HG02623 (cell line): Measurements from ENCODE around the gene EMILIN3.
A peak's percentile ranks its signal among the peaks of the same experiment; 100 is the strongest.

Source experiments
- ATAC-seq: cut with Tn5 transposase; IDR thresholded peaks from one replicate; pipeline ENCODE4 v1.9.1; 2021; ENCODE audit warnings: moderate library complexity; ENCODE audit not compliant: unreplicated experiment

The EMILIN3 gene

DNA sequence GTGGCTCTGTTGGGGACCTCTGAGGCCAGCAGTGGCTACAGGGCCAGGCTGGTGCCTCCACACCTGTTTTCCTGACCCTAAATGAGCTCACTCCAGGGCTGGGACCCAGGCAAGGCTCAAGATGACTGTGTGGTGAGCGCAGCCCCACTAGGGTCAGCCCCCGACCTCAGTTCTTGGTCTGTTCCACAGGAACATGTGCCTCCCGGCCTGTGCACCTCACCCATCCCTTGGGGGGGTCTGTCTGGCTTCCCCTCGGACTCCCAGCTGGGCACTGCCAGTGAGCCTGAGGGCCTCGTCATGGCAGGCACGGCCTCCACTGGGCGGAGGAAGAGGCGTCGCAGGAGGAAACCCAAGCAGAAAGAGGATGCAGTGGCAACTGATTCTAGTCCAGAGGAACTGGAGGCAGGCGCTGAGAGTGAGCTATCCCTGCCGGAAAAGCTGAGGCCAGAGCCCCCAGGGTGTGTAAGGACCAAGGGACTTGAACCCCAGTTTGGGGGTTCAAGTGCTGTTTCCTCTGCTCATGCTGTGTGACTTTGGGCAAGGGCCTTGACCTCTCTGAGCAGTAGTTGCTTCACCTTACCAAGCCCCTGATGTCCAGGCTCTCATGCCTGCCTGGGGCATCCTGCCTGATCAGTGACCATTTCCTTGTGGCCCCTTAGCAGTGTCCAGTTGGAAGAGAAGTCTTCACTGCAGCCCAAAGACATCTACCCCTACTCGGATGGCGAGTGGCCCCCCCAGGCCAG lies 18.0 kb downstream of the EMILIN3 start:
- ATAC-seq = no peak

DNA sequence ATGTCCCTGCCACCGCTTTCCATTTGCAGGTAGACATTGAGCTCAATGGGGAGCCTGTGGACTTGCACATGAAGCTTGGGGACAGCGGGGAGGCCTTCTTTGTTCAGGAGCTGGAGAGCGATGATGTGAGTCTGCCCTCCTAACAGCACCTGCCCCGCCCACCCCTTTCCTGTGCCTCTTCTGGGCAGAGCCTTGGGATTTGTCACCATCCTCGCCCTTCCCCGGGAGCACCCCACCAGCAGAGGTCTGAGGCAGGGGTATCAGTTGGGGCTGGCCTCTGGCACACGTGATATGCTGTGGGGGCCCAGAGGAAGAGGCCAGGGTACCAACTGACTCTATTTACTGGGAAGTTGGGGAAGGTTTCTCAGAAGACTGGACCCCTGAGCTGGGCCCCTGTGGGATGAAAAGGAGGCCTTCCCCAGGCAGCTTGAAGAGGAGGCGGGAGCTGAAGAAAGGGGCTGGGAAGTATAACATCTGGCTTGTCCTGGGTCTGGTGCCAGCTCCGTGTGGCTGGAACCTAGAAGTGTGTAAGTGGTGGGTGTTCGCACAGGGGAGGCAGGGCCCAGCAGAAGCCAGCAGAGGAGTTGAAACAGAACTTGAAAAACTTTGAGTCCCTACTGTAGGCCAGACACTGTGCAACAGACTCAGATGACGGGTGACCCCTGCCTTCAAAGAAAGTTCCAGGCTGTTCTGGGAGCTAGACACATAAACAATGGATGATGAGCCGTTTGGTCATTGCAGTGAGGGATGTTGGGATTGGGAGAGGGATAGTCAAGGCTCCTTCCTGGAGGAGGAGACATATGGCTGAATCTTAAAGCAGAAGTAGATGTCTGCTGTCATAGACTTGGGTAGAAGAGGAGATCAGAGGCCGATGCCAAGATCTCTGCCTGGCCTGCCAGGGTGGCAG lies 18.8 kb downstream of the EMILIN3 start:
- ATAC-seq = no peak

DNA sequence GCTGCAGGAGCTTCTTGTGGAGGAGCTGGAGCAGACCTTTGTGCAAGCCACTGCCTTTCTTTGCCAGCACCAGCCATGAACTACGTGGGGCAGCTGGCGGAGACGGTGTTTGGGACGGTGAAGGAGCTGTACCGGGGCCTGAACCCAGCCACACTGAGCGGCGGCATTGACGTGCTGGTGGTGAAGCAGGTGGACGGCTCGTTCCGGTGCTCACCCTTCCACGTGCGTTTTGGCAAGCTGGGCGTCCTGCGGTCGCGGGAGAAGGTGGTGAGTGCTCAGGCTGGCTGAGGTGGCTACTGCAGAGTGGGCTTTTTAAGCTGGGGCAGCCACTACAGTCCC lies 20.9 kb downstream of the EMILIN3 start:
- ATAC-seq = no peak

DNA sequence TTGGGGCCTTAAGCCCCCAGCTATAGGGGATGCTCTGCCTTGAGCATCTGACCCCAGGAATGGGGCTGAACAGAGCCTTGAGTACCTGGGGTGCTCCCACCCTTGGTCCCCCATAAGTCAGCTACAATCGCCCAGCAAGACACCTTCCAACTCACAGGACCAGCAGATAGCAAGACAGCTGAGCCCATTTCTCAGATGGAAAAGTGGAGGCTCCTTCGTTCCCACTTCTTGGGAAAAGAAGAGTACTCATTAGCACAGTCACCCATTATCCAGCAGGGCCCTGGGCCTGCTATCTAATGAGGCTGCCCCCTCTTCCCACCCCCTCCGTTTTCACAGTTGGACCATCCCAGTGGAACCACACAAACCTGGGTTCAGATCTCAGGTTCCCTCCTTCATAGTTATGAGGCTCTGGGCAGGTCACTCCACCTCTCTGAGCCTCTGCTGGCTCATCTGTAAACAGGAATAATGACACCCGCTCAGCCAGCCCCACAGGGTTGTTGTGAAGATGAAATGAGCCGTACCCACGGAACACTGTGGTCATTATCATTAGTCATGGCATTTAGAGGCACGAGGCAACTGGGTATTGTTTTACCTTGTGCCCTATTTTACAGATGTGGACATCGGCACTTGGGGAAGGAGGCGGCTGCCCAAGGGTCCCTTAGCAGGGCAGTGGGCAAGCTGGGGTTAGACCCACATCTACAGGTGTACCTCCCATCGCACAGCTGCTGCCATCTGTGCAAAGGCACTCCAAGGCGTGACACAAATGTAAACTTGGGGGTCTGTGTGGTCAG lies 21.5 kb downstream of the EMILIN3 start:
- ATAC-seq = no peak

DNA sequence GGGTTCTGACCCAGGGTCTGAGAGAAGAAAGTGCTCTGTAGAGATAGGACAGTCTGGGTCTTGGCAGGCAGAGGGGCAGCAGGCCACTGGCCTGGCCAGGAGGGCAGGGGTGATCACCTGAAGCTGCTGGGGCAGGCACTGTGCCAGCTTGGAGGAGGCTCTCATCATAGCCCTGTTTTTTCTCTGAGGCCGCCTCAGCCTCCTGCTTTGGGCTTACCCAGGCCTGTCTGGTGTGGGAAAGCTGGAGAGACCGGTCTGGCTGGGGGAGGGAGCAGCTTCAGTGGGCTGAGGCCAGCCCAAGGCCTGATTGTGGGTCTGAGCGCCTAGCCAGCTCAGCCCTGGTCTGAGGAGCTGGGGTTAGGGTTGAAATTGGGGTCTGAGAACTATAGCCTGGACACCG lies 22.1 kb downstream of the EMILIN3 start:
- ATAC-seq = no peak

DNA sequence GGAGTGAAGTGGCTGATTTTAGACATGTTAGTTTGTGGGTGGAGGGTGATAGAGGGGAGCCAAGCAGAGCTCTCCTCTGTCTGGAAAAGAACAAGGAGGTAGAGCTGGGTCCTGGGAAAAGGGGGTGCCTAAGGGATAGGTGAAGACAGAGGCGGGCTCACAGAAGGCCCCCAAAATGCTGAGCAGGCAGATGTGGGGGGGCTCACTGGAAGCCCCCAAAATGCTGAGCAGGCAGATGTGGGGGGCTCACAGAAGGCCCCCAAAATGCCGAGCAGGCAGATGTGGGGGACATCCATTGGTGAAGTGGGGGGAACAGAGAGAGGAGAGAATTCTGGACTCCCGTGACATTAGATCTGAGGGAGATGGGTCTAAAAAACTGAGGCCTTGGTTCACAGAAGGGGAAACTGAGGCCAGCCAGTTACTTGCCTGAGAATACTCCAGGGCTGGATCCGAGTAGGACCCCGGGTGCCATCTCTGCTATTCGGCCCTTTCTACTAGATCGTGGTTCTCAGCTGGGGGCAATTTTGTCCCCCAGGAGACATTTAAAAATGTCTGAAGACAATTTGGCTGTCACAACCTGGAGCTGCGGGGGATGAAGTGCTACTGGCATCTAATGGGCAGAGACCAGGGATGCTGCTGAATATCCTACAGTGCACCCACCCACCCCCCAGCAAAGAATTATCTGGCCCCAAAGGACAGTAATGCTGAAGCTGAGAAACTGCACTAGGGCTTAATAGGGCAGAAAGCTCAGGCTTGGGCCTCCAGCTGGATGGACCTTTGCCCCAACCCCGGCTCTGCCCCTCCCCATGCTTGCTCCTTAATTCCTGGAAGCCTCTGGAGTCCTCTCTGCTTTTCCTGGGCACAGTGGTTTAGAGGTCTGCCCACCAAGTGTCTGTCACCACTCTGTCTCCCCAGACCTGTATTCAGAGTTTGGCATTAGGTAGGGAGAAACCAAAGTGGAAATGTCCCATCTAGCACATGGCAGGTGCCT lies 23.8 kb downstream of the EMILIN3 start:
- ATAC-seq = no peak

DNA sequence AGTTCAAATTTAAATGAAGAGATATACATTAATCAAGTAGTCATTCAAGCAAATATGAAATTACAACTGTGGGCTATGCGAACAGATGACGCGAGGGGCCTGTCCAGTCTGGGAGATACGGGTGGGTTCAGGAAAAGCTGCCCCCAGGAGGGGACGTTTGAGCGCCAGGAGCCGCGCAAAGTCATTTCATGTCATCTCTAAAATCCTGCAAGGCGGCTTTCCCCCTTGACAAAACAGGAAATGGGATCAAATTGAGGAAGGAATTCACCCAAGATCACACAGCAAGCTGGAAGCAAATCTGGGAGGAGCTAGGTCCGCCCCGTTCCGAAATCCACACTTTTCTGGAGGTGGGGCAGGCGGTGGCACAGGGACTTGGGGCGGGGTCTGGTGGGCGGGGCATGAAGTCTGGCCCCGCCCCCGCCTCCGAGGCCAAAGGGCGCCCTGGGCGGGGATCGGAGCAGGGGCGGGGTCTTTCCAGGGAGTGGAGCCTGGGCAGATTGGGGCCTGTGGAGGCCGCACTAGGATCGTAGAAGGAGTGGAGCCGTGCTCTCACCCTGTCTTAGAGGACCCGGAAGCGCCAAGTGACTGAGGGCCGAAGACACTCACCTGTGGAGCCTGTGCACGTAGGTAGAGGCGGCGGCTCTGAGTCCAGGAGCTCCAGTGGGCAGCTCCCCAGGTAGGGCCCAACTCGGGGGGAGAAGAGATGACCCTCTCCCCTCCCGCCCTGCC lies 26.1 kb downstream of the EMILIN3 start, which contains the start of gene LPIN3:
TSS of gene LPIN3 (plus strand) at position 495 of the 729 bp plus-strand sequence. CDS start 4,983 bp downstream, outside the sequence.
- ATAC-seq = no peak

DNA sequence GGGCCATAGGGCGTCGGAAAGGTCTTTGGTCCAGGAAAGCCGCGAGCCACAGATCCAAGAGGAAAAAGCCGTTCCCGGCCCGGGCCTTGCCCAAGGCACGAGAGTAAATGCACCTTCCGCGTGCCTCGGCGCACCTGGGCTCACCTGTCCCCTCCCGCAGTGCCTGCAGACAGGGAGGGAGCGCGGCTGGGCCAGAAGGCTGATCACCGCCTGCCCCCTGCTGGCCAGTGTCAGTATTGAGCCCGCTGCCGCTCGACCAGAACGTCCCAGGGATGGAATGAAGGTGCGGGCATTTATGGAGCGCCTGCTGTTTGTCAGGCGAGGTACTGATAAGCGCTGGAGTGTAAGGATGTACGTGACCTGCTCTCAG lies 26.7 kb downstream of the EMILIN3 start:
- no peak for ATAC-seq

DNA sequence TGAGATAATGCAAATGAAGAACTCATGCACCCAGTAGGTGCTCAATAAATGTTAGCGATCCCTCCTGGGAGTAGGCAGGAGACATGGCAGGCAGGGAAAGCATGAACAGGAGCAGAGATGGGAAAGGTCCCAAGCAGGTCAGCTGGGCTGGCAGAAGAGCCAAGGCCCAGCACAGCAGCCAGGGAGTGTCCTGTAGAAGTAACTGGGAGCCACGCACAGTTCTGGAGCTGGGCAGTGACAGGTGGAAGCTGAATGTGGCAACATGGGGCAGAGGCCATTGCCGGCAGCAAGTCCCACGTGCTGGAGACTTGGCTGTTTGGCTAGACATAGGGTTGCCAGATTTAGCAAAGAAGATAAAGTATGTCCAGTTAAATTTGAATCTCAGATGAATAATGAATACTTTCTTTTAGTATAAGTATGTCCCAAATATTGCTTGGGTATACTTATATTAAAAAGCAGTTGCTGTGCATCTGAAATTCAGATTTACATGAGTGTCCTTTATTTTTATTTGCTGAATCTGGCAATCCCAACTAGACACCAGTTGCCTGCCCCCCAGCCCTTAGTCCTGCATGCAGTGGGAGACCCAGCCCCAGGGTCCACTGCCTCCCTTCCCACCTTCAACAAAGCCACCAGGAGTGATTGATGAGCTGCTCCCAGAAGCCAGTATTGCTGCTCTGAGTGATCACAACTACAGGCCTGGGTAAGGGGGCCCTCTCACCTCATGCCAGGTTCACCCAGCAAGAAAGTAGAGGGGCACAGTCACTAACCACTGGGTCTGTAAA lies 29.7 kb downstream of the EMILIN3 start:
- no peak for ATAC-seq

DNA sequence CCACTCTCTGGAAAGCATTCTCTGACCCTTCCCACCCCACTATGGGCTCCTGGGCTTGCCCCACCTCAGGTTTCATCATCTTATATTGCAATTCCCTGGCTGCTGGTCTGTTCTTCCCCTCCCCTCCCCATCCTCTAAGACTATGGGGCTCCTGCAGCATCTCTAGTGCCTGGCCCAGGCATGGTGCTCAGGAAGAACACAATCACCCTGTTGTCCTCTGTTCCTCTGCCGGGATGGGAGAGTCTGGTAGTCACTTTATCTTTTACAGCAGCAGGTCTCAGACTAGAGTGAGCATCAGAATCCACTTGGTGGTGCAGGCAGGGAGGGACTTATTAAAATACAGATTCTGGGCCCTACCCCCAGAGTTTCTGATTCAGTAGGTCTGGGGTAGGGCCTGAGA lies 31.0 kb downstream of the EMILIN3 start:
- no peak for ATAC-seq

DNA sequence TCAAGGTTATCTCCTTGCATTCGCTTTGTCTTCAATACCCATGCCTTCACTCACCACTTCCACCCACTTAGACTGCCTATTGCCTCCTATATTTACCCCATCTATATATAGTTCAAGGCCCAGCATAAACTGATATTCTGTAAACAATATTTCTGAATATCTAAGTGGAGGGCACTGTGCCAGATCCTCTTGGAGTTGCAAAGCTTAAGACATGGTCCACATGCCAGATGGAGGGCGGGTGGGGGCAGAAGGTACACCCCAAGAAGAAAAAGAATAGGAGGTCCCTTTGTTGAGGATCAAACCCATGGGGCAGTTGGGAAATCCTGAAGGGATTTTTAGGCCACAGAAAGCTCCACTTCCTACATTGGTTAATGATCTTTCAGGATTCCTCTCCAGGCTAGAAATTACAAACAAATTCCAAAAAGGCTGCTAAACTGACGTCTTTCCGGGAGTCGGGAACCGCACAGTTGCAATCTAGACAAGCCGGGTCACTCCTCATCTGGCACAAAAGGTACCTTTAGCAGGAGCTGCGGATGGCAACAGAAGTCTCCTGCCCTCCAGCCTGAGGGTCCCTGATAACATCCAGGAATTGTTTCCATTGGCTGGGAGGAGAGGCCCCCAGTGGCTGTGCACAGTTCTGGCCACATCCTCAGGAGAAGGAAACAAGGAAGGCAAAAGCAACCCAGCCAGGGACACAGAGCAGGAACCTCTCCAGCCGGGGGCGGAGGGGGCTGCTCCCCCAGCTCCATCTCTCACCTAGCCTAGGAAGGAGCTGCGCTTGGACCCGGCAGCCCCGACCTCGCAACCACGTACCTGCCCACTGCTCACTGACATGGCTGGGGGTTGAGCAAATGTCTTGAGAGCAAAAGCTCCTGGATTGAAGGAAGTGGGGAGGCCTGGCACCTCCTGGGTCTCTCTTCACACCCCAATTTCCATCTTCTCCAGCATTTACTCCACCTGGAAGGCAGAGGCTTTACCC lies 31.9 kb downstream of the EMILIN3 start:
- no peak for ATAC-seq

DNA sequence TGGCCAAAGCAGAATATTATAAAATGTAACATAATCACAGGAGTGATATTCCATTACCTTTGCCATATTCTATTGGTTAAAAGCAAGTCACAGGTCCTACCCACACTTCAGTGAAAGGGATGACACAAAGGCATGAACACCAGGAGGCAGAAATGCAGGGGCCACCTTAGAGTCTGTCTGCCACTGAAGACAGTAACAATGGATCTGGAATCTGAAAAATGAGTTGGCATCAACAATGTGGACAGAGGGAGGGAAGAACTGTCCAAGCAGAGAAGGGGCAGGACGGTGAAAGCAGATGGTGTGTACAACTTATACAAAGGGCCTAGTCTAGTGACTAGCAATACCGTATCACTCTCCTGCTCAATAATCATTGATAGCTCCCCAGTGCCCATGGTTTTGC lies 32.6 kb downstream of the EMILIN3 start:
- ATAC-seq = no peak

DNA sequence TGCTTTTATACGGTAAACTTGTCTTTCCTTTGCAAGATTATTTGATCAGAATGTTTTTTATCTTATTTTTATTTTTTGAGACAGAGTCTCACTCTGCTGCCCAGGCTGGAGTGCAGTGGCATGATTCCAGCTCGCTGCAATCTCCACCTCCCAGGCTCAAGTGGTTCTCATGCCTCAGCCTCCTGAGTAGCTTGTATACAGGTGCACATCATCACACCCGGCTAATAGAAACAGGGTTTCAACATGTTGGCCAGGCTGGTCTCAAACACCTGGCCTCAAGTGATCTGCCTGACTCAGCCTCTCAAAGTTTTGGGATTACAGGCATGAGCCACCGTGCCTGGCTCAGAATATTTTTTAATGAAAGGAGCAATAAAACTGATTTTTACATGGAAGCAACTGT lies 34.9 kb downstream of the EMILIN3 start:
- ATAC-seq = no peak

DNA sequence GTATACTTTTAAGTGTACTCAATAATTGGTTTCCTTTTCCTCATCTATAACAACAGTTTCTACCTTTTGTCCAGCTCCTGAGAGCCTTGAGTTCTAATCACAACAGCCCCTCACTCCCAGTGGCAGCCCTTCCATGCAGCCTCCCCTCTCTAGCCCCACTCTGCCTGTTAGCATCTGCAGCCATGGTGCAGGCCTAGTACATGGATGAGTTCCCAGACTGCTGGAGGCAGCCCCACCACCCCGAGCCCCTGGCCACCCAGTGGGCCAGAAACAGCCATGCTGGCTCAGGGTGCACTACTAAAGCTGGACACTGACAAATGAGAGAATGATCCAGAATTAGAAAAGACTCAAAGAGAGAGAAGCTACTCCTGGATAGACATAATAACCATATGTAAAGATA lies 35.7 kb downstream of the EMILIN3 start:
- ATAC-seq = no peak

DNA sequence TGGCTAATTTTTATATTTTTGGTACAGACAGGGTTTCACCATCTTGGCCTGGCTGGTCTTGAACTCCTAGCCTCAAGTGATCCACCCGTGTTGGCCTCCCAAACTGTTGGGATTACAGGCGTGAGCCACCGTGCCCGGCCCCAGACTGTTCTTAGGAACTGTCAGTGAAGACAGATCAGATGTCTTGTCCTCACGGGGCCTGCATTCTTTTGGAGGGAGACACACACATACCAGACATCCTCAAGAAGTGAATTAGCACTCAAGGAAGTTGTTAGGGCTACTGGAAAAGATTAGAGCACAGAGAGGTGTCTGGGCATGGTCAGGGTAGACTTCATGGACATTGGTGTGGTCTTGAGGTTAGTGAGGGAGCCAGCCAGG lies 36.3 kb downstream of the EMILIN3 start:
- ATAC-seq = no peak

DNA sequence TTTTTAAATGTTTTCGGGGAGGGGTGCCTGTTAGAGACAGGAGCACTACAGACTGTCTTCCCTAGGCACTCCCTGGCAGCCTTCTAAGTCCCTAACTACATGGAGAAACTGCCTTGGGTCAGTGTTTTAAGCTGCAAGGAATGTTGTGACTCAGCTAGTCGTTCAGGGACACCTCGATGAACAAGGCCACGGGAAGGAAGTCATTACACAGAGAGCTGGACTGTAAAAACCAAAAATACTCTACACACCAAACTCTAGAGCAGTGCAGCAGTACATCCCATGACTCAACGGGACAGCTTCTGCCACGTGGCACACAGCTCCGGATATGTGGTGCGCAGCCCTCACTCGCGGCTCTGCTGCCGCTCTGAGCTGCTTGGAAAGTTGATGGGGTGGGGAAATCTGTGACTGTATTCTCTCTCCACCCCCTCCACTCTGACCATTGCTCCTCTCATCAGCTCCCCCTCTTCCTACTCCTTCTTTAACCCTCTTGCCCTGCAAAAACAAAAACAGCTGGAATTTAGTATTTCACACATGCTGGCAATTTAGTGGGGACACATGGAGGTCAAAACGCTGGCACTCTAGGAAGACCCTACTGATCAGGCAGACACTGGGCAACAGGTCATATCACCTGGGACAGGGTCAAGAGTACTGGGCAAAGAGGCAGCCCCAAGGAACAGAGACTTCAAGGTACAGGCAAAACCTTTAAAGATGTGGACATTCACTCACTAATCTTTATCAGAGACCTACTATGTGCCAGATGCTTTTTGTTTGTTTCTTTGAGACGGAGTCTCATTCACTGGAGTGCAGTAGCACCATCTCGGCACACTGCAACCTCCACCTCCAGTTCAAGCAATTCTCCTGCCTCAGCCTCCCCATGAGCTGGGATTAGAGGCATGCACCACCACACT lies 36.9 kb downstream of the EMILIN3 start:
- peak; percentile 61 for ATAC-seq

DNA sequence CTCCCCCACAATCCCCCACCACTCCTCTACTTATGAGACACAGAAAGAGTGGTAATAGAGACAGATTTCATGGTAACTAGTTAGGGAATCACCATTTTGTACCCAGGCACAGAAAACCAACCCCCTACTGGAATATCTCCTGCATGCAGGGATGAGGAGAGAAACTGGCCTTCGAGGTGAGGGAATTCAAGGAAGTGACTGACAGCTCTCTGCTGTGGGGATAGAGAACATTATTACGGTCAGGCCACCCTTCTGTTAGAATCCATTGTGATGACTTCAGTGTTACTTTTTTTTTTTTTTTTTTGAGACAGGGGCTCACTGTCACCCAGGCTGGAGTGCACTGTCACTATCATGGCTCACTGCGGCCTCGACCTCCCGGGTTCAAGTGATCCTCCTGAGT lies 39.4 kb downstream of the EMILIN3 start:
- ATAC-seq = no peak
